Effector CD8-positive, alpha-beta T cell (primary cell): Measurements from ENCODE around the gene AIPL1.

Experiments
- DNase-seq: peaks from one replicate; lab custom pipeline; 2025; lab: John Stamatoyannopoulos, UW

Gene AIPL1

GRCh38 chr17:6467567-6467966, 32.6 kb upstream of the AIPL1 start:
- DNase-seq: no peak

- no peak for DNase-seq
These were observed 30.5 kb upstream of the AIPL1 start for GRCh38 chr17:6465206-6466003.

- DNase-seq: no peak
These were observed 29.6 kb upstream of the AIPL1 start for GRCh38 chr17:6464446-6465041.

- DNase-seq: no peak
These were observed 28.9 kb upstream of the AIPL1 start for GRCh38 chr17:6463616-6464445.

- no peak for DNase-seq
These were observed 27.8 kb upstream of the AIPL1 start for GRCh38 chr17:6462692-6463091.

- DNase-seq: no peak
These were observed 27.0 kb upstream of the AIPL1 start for GRCh38 chr17:6461792-6462524.

GRCh38 chr17:6461246-6461645, 26.3 kb upstream of the AIPL1 start:
- no peak for DNase-seq

GRCh38 chr17:6460531-6461161, 25.7 kb upstream of the AIPL1 start:
- no peak for DNase-seq

- DNase-seq: no peak
These were observed 23.6 kb upstream of the AIPL1 start for GRCh38 chr17:6458460-6458950.

GRCh38 chr17:6457688-6458459, 23.0 kb upstream of the AIPL1 start:
- DNase-seq: no peak

GRCh38 chr17:6456914-6457687, 22.2 kb upstream of the AIPL1 start:
- DNase-seq: no peak

GRCh38 chr17:6456321-6456720, 21.4 kb upstream of the AIPL1 start:
- no peak for DNase-seq

- no peak for DNase-seq
These were observed 20.4 kb upstream of the AIPL1 start for GRCh38 chr17:6455321-6455705.

- DNase-seq: no peak
These were observed 19.8 kb upstream of the AIPL1 start for GRCh38 chr17:6454495-6455320.

GRCh38 chr17:6453279-6454024, 18.5 kb upstream of the AIPL1 start:
- DNase-seq: no peak

- DNase-seq: no peak
These were observed 17.7 kb upstream of the AIPL1 start for GRCh38 chr17:6452471-6453266.
